C4-2B (cell line): ENCODE results near the gene ADD2.
"Not testable (repeated sequence)": the region's sequence is repeated elsewhere in the genome, so short reads cannot be mapped to it uniquely, and the experiment has no call there.

Source experiments
- H3K27ac ChIP-seq: fragments of 450-650 bp; 2 replicates; pipeline ENCODE4 v1.5.1; 2017
- CTCF ChIP-seq: fragments of 450-650 bp; conservative IDR thresholded peaks from 2 replicates; pipeline ENCODE4 v1.5.1; 2017; ENCODE audit warnings: mild to moderate bottlenecking
- ZFX ChIP-seq: fragments of 450-650 bp; IDR thresholded peaks from 2 replicates; pipeline ENCODE4 v1.6.1; 2017

Gene ADD2

GRCh38 chr2:70632966-70633365, 135.0 kb downstream of the ADD2 start:
- TF ChIP-seq ZFX (no peak), CTCF (no peak)
- H3K27ac ChIP-seq = no peak overlapping the region

GRCh38 chr2:70632388-70632787, 135.6 kb downstream of the ADD2 start:
- TF ChIP-seq ZFX (no peak), CTCF (no peak)
- no peak overlapping the region for H3K27ac ChIP-seq

GRCh38 chr2:70630761-70631160, 137.2 kb downstream of the ADD2 start:
- no peak overlapping the region for H3K27ac ChIP-seq
- no peak for TF ChIP-seq ZFX
- no peak for TF ChIP-seq CTCF

- TF ChIP-seq CTCF (no peak), ZFX (no peak)
- no peak overlapping the region for H3K27ac ChIP-seq
These were observed 140.6 kb downstream of the ADD2 start for GRCh38 chr2:70627211-70627898.

- no peak overlapping the region for H3K27ac ChIP-seq
These were observed 141.6 kb downstream of the ADD2 start for GRCh38 chr2:70626254-70626990.

GRCh38 chr2:70621536-70621935, 146.5 kb downstream of the ADD2 start:
- H3K27ac ChIP-seq = not testable (repeated sequence)

More at GRCh38 chr2:70626254-70626990, 141.6 kb downstream of the ADD2 start:
- TF ChIP-seq CTCF (no peak), ZFX (no peak)

- TF ChIP-seq ZFX (no peak), CTCF (no peak)
- no peak overlapping the region for H3K27ac ChIP-seq
These were observed 148.0 kb downstream of the ADD2 start for GRCh38 chr2:70620020-70620419.

- TF ChIP-seq ZFX (no peak), CTCF (no peak)
- H3K27ac ChIP-seq = no peak overlapping the region
These were observed 148.8 kb downstream of the ADD2 start for GRCh38 chr2:70619167-70619566.
